ENCODE results near the gene GPC5.

GPC5 gene

GRCh38 chr13:91586609-91587008 is 188.2 kb downstream of the GPC5 start:
- no peak for DNase-seq
- no peak overlapping the region for H3K27ac ChIP-seq (ENCODE audit: low read depth, low read length)
- no peaks in the 10 kb centered on the region for H3K27me3 ChIP-seq (ENCODE audit: insufficient read depth, low read length)
- WGBS (ENCODE audit: extremely low coverage, insufficient coverage, insufficient read length) = no CpG with 5 or more reads among the region's 1 CpG
- no peaks in the 10 kb centered on the region for H3K9me3 ChIP-seq (ENCODE audit: insufficient read depth, low read depth, low read length)
- no peak overlapping the region for H3K23ac ChIP-seq (ENCODE audit: low read length)
- no peak overlapping the region for H4K8ac ChIP-seq (ENCODE audit: low read depth, low read length)
- no peaks in the 10 kb centered on the region for H3K79me2 ChIP-seq (ENCODE audit: control insufficient read depth, insufficient read depth, low read length, poor library complexity)
- H4K12ac ChIP-seq (ENCODE audit: low read depth, low read length) = no peak overlapping the region
- H3K4me3 ChIP-seq (ENCODE audit: low read depth, low read length) = no peak overlapping the region
- no peaks in the 10 kb centered on the region for H3K36me3 ChIP-seq (ENCODE audit: control insufficient read depth in 1 of 2, insufficient read depth in 2 of 2, low read length in 2 of 2)
- H2BK5ac ChIP-seq (ENCODE audit: low read depth, low read length, poor library complexity) = no peak overlapping the region
- H2BK12ac ChIP-seq (ENCODE audit: low read length) = no peak overlapping the region
- no peaks in the 10 kb centered on the region for H3K4me1 ChIP-seq (ENCODE audit: control insufficient read depth in 1 of 2, insufficient read depth in 2 of 2, low read length in 2 of 2)
- no peaks in the 10 kb centered on the region for H3K79me1 ChIP-seq (ENCODE audit: low read length)
- no peak overlapping the region for H3K9ac ChIP-seq (ENCODE audit: low read length)
- H4K91ac ChIP-seq (ENCODE audit: low read depth, low read length) = no peak overlapping the region
- H3K14ac ChIP-seq (ENCODE audit: low read length) = no peak overlapping the region
- H3K18ac ChIP-seq (ENCODE audit: low read length) = no peak overlapping the region
- H3K4ac ChIP-seq (ENCODE audit: low read depth, low read length) = no peak overlapping the region
- no peak overlapping the region for H2BK120ac ChIP-seq (ENCODE audit: insufficient read depth, low read length, poor library complexity)
- H2AFZ ChIP-seq (ENCODE audit: insufficient read depth, low read length, poor library complexity) = no peak overlapping the region
- H3K4me2 ChIP-seq (ENCODE audit: low read length) = no peak overlapping the region
- H2AK5ac ChIP-seq (ENCODE audit: low read length) = no peak overlapping the region

- Histone ChIP-seq H3K36me3 (ENCODE audit: control insufficient read depth in 1 of 2, insufficient read depth in 2 of 2, low read length in 2 of 2) (no peaks in the 10 kb centered on the region), H3K4me2 (ENCODE audit: low read length) (no peak overlapping the region), H3K9ac (ENCODE audit: low read length) (no peak overlapping the region), H3K9me3 (ENCODE audit: insufficient read depth, low read depth, low read length) (no peaks in the 10 kb centered on the region), H3K14ac (ENCODE audit: low read length) (no peak overlapping the region), H4K12ac (ENCODE audit: low read depth, low read length) (no peak overlapping the region), H2BK120ac (ENCODE audit: insufficient read depth, low read length, poor library complexity) (no peak overlapping the region), H2AK5ac (ENCODE audit: low read length) (no peak overlapping the region), H3K79me1 (ENCODE audit: low read length) (no peaks in the 10 kb centered on the region), H3K27ac (ENCODE audit: low read depth, low read length) (no peak overlapping the region), H3K27me3 (ENCODE audit: insufficient read depth, low read length) (no peaks in the 10 kb centered on the region), H2BK12ac (ENCODE audit: low read length) (no peak overlapping the region), H4K8ac (ENCODE audit: low read depth, low read length) (no peak overlapping the region), H3K23ac (ENCODE audit: low read length) (no peak overlapping the region), H3K4me3 (ENCODE audit: low read depth, low read length) (no peak overlapping the region), H2AFZ (ENCODE audit: insufficient read depth, low read length, poor library complexity) (no peak overlapping the region), H3K4ac (ENCODE audit: low read depth, low read length) (no peak overlapping the region), H3K79me2 (ENCODE audit: control insufficient read depth, insufficient read depth, low read length, poor library complexity) (no peaks in the 10 kb centered on the region), H3K18ac (ENCODE audit: low read length) (no peak overlapping the region), H3K4me1 (ENCODE audit: control insufficient read depth in 1 of 2, insufficient read depth in 2 of 2, low read length in 2 of 2) (no peaks in the 10 kb centered on the region), H4K91ac (ENCODE audit: low read depth, low read length) (no peak overlapping the region), H2BK5ac (ENCODE audit: low read depth, low read length, poor library complexity) (no peak overlapping the region)
- no peak for DNase-seq
Observed at GRCh38 chr13:91588541-91588940, 190.1 kb downstream of the GPC5 start.

- no CpG with 5 or more reads among the region's 6 CpGs for WGBS (ENCODE audit: extremely low coverage, insufficient coverage, insufficient read length)
- Histone ChIP-seq H3K4me2 (ENCODE audit: low read length) (no peak overlapping the region), H3K4ac (ENCODE audit: low read depth, low read length) (no peak overlapping the region), H2BK5ac (ENCODE audit: low read depth, low read length, poor library complexity) (no peak overlapping the region), H4K8ac (ENCODE audit: low read depth, low read length) (no peak overlapping the region), H2AK5ac (ENCODE audit: low read length) (no peak overlapping the region), H3K79me2 (ENCODE audit: control insufficient read depth, insufficient read depth, low read length, poor library complexity) (no peaks in the 10 kb centered on the region), H2AFZ (ENCODE audit: insufficient read depth, low read length, poor library complexity) (no peak overlapping the region), H4K91ac (ENCODE audit: low read depth, low read length) (no peak overlapping the region), H3K4me3 (ENCODE audit: low read depth, low read length) (no peak overlapping the region), H3K9ac (ENCODE audit: low read length) (no peak overlapping the region), H2BK120ac (ENCODE audit: insufficient read depth, low read length, poor library complexity) (no peak overlapping the region), H3K27me3 (ENCODE audit: insufficient read depth, low read length) (no peaks in the 10 kb centered on the region), H4K12ac (ENCODE audit: low read depth, low read length) (no peak overlapping the region), H3K23ac (ENCODE audit: low read length) (no peak overlapping the region), H3K36me3 (ENCODE audit: control insufficient read depth in 1 of 2, insufficient read depth in 2 of 2, low read length in 2 of 2) (no peaks in the 10 kb centered on the region), H3K27ac (ENCODE audit: low read depth, low read length) (no peak overlapping the region), H2BK12ac (ENCODE audit: low read length) (no peak overlapping the region), H3K14ac (ENCODE audit: low read length) (no peak overlapping the region), H3K18ac (ENCODE audit: low read length) (no peak overlapping the region), H3K4me1 (ENCODE audit: control insufficient read depth in 1 of 2, insufficient read depth in 2 of 2, low read length in 2 of 2) (no peaks in the 10 kb centered on the region), H3K79me1 (ENCODE audit: low read length) (no peaks in the 10 kb centered on the region), H3K9me3 (ENCODE audit: insufficient read depth, low read depth, low read length) (no peaks in the 10 kb centered on the region)
- no peak for DNase-seq
Observed at GRCh38 chr13:91592056-91593014, 193.9 kb downstream of the GPC5 start.

GRCh38 chr13:91593456-91593855 is 195.0 kb downstream of the GPC5 start:
- H2BK120ac ChIP-seq (ENCODE audit: insufficient read depth, low read length, poor library complexity) = no peak overlapping the region
- H3K27me3 ChIP-seq (ENCODE audit: insufficient read depth, low read length) = no peaks in the 10 kb centered on the region
- WGBS (ENCODE audit: extremely low coverage, insufficient coverage, insufficient read length) = no CpG with 5 or more reads among the region's 1 CpG
- no peak overlapping the region for H2BK5ac ChIP-seq (ENCODE audit: low read depth, low read length, poor library complexity)
- no peaks in the 10 kb centered on the region for H3K79me2 ChIP-seq (ENCODE audit: control insufficient read depth, insufficient read depth, low read length, poor library complexity)
- H3K23ac ChIP-seq (ENCODE audit: low read length) = no peak overlapping the region
- no peak overlapping the region for H3K9ac ChIP-seq (ENCODE audit: low read length)
- no peak overlapping the region for H4K8ac ChIP-seq (ENCODE audit: low read depth, low read length)
- no peak overlapping the region for H4K91ac ChIP-seq (ENCODE audit: low read depth, low read length)
- H2AFZ ChIP-seq (ENCODE audit: insufficient read depth, low read length, poor library complexity) = no peak overlapping the region
- H4K12ac ChIP-seq (ENCODE audit: low read depth, low read length) = no peak overlapping the region
- H2BK12ac ChIP-seq (ENCODE audit: low read length) = no peak overlapping the region
- no peak overlapping the region for H2AK5ac ChIP-seq (ENCODE audit: low read length)
- no peak overlapping the region for H3K14ac ChIP-seq (ENCODE audit: low read length)
- no peak overlapping the region for H3K18ac ChIP-seq (ENCODE audit: low read length)
- no peak overlapping the region for H3K27ac ChIP-seq (ENCODE audit: low read depth, low read length)
- H3K4me1 ChIP-seq (ENCODE audit: control insufficient read depth in 1 of 2, insufficient read depth in 2 of 2, low read length in 2 of 2) = no peaks in the 10 kb centered on the region
- no peak overlapping the region for H3K4me2 ChIP-seq (ENCODE audit: low read length)
- H3K4ac ChIP-seq (ENCODE audit: low read depth, low read length) = no peak overlapping the region
- no peak overlapping the region for H3K4me3 ChIP-seq (ENCODE audit: low read depth, low read length)
- H3K36me3 ChIP-seq (ENCODE audit: control insufficient read depth in 1 of 2, insufficient read depth in 2 of 2, low read length in 2 of 2) = no peaks in the 10 kb centered on the region
- H3K9me3 ChIP-seq (ENCODE audit: insufficient read depth, low read depth, low read length) = no peaks in the 10 kb centered on the region
- no peak for DNase-seq
- no peaks in the 10 kb centered on the region for H3K79me1 ChIP-seq (ENCODE audit: low read length)
